ENCODE measurements around the gene EHBP1.
A peak's percentile ranks its signal among the peaks of the same experiment; 100 is the strongest.

The EHBP1 gene

DNA sequence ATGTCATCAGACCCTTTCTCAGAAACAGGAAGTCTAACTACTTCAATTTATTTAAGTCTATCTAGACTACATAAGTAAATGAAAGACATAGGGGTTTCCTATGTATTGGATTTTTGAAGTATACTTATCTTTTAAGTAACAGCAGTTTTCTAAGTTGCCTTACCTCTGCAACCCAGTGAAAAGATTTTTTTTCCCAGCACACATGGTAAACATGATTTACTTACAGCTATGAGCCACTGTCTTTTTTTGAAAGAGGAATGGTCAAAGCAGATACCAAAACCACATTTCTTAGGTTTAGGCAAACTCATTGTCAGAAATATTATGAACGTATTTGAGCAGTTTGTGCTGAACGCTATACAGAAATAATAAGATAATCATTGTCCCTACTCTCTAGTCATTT lies 266.4 kb downstream of the EHBP1 start:
- TF ChIP-seq ZNF335 (tag by site-specific recombination; conservative IDR thresholded peaks at IDR 0.05), result no peak
- no peak for TF ChIP-seq ZNF514 (tag by site-specific recombination; IDR thresholded peaks at IDR 0.05)
- no peak for TF ChIP-seq ZNF114 (tag by site-specific recombination; IDR thresholded peaks at IDR 0.05)
- no peak for TF ChIP-seq KLF10 (tag by site-specific recombination; IDR thresholded peaks at IDR 0.05)
- Histone ChIP-seq H3K9me3 (ENCODE audit: control insufficient read depth, insufficient read depth, low read depth, low read length) (no peaks in the 10 kb centered on the region), H3K4me1 (ENCODE audit: control insufficient read depth, insufficient read depth, low read length) (peaks cover 7% of the 10 kb centered on the region; the same call in 1 of the 2 replicates), H3K36me3 (ENCODE audit: control insufficient read depth in 2 of 2, insufficient read depth in 1 of 2, low read length in 2 of 2) (no peaks in the 10 kb centered on the region), H3K4me3 (ENCODE audit: low read depth, low read length) (no peak overlapping the region), H3K27ac (ENCODE audit: extremely low read depth, low read depth, low read length) (no peak overlapping the region)
- POLR2A ChIA-PET, result no interaction called here
- CTCF ChIA-PET, result no interaction called here

- Histone ChIP-seq H3K36me3 (ENCODE audit: control insufficient read depth in 2 of 2, insufficient read depth in 1 of 2, low read length in 2 of 2) (no peaks in the 10 kb centered on the region), H3K9me3 (ENCODE audit: control insufficient read depth, insufficient read depth, low read depth, low read length) (no peaks in the 10 kb centered on the region), H3K4me3 (ENCODE audit: low read depth, low read length) (no peak overlapping the region), H3K27ac (ENCODE audit: extremely low read depth, low read depth, low read length) (no peak overlapping the region), H3K4me1 (ENCODE audit: control insufficient read depth, insufficient read depth, low read length) (peaks cover 7% of the 10 kb centered on the region; the same call in 1 of the 2 replicates)
- POLR2A ChIA-PET, result interaction anchor here (0.6 kb wide), 1 partner anchor 267 kb away, joined by 3 read pairs; the partner anchor contains the start of gene EHBP1
- 0 out of 2 replicates have a peak, but pooled peaks have one; percentile 21 for TF ChIP-seq ZNF366 (tag by site-specific recombination; conservative IDR thresholded peaks at IDR 0.05)
- TF ChIP-seq ZNF843 (tag by site-specific recombination; IDR thresholded peaks at IDR 0.05), result peak; percentile 68
- TF ChIP-seq GLI2 (tag by site-specific recombination; IDR thresholded peaks at IDR 0.05; ENCODE audit: borderline replicate concordance, low read depth), result 0 out of 2 replicates have a peak, but pooled peaks have one; percentile 9
- TF ChIP-seq ZNF626 (tag by site-specific recombination; IDR thresholded peaks at IDR 0.05), result no peak
- peak; percentile 71 for TF ChIP-seq FEZF1 (tag by site-specific recombination; IDR thresholded peaks at IDR 0.05)
- TF ChIP-seq WT1 (tag by site-specific recombination; IDR thresholded peaks at IDR 0.05), result 0 out of 2 replicates have a peak, but pooled peaks have one; percentile 21
- TF ChIP-seq, protein P1, sequence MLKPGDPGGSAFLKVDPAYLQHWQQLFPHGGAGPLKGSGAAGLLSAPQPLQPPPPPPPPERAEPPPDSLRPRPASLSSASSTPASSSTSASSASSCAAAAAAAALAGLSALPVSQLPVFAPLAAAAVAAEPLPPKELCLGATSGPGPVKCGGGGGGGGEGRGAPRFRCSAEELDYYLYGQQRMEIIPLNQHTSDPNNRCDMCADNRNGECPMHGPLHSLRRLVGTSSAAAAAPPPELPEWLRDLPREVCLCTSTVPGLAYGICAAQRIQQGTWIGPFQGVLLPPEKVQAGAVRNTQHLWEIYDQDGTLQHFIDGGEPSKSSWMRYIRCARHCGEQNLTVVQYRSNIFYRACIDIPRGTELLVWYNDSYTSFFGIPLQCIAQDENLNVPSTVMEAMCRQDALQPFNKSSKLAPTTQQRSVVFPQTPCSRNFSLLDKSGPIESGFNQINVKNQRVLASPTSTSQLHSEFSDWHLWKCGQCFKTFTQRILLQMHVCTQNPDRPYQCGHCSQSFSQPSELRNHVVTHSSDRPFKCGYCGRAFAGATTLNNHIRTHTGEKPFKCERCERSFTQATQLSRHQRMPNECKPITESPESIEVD (tag by site-specific recombination; IDR thresholded peaks at IDR 0.05), result peak; percentile 84
- no peak for TF ChIP-seq PRDM2 (tag by site-specific recombination; IDR thresholded peaks at IDR 0.05; ENCODE audit: borderline replicate concordance)
- TF ChIP-seq ZNF274 (IDR thresholded peaks at IDR 0.05; ENCODE audit: low read length), result no peak
- no peak for TF ChIP-seq ZNF274 (tag by site-specific recombination; IDR thresholded peaks at IDR 0.05; ENCODE audit: borderline replicate concordance)
- no peak for TF ChIP-seq ATF2 (tag by site-specific recombination; IDR thresholded peaks at IDR 0.05; ENCODE audit: low read depth)
- peak; percentile 52; the same call in 1 of the 2 replicates for TF ChIP-seq OSR2 (tag by site-specific recombination; IDR thresholded peaks at IDR 0.05)
- CTCF ChIA-PET, result no interaction called here
Observed at GRCh38 chr2:62972601-62973000, 267.1 kb downstream of the EHBP1 start.
